WTC11 (cell line): ENCODE results near the gene SMIM10L2A.

ENCODE experiments used
- ARID4B ChIP-seq: sonication (generic); formaldehyde crosslinking; IDR thresholded peaks from 2 replicates; pipeline ENCODE4 v1.8.0; 2023; ENCODE audit warnings: missing genetic modification reagents, mild to moderate bottlenecking, borderline replicate concordance
- CDX4 ChIP-seq: fragments of 250-450 bp; sonication (Bioruptor Pico); IDR thresholded peaks from 2 replicates; pipeline ENCODE4 v1.9.0; 2021; ENCODE audit warnings: moderate library complexity, mild to moderate bottlenecking, inconsistent platforms, borderline replicate concordance
- CTCF ChIP-seq: fragments of 200-600 bp; IDR thresholded peaks from 2 replicates; pipeline ENCODE4 v1.8.0; 2022; ENCODE audit warnings: antibody characterized with exemption
- ESRRA ChIP-seq: sonication (generic); formaldehyde crosslinking; IDR thresholded peaks from 2 replicates; pipeline ENCODE4 v1.8.1; 2022; ENCODE audit warnings: mild to moderate bottlenecking, missing genetic modification reagents, borderline replicate concordance
- FOXP1 ChIP-seq: sonication (generic); formaldehyde crosslinking; IDR thresholded peaks from 2 replicates; pipeline ENCODE4 v1.8.0; 2022; ENCODE audit warnings: missing genetic modification reagents, mild to moderate bottlenecking, moderate library complexity, borderline replicate concordance
- MLX ChIP-seq: sonication (generic); formaldehyde crosslinking; IDR thresholded peaks from 2 replicates; pipeline ENCODE4 v1.8.1; 2023; ENCODE audit warnings: mild to moderate bottlenecking, missing genetic modification reagents, moderate library complexity
- USF2 ChIP-seq: sonication (generic); formaldehyde crosslinking; IDR thresholded peaks from 2 replicates; pipeline ENCODE4 v1.8.1; 2023; ENCODE audit warnings: mild to moderate bottlenecking, missing genetic modification reagents, moderate library complexity
- ZNF281 ChIP-seq: sonication (generic); formaldehyde crosslinking; IDR thresholded peaks from 2 replicates; pipeline ENCODE4 v1.8.0; 2023; ENCODE audit warnings: mild to moderate bottlenecking, missing genetic modification reagents
- ZNF416 ChIP-seq: fragments of 250-450 bp; sonication (Bioruptor Pico); IDR thresholded peaks from 2 replicates; pipeline ENCODE4 v1.9.0; 2021; ENCODE audit warnings: mild to moderate bottlenecking, inconsistent platforms

- no peak for TF ChIP-seq CTCF
- TF ChIP-seq FOXP1 (CRISPR knock-in tag): no peak
- TF ChIP-seq MLX: no peak
- no peak for TF ChIP-seq ZNF281
- TF ChIP-seq ESRRA (CRISPR knock-in tag): no peak
- no peak for TF ChIP-seq ZNF416 (CRISPR knock-in tag)
- TF ChIP-seq CDX4 (CRISPR knock-in tag): no peak
- TF ChIP-seq USF2 (CRISPR knock-in tag): no peak
- no peak for TF ChIP-seq ARID4B (CRISPR knock-in tag)
Observed at GRCh38 chrX:135420831-135421230, 913 bp upstream of the SMIM10L2A start.
